Neural cell (in vitro differentiated cells): ENCODE results near the gene BMP7.

Experiments
- EP300 ChIP-seq: fragments of 450-650 bp; conservative IDR thresholded peaks from 2 replicates; pipeline ENCODE4 v1.6.1; 2014; ENCODE audit warnings: antibody characterized with exemption, mild to moderate bottlenecking, moderate library complexity; ENCODE audit not compliant: poor library complexity, severe bottlenecking
- RAD21 ChIP-seq: fragments of 450-650 bp; conservative IDR thresholded peaks from 2 replicates; pipeline ENCODE4 v1.6.1; 2014; ENCODE audit warnings: antibody characterized with exemption, mild to moderate bottlenecking, moderate library complexity

DNA sequence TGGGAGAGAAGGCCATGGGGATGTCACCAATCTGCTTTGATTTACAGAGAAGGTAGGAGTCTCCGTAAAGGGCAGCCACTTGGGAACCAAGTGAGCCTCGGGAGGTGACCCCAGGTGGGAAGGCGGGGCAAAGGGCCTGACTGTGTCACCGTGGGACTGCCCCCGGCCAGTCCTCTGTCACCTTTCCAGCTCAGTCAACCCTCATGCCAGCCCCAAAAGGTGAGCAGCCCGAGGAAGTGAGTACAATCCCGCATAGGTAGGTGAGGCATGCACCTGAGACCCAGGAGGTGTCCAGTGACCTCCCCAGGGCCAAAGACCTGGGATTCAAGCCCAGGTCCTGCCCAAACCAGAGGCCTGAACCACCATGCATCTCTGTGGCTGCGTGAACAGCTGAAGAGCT lies 36.2 kb downstream of the BMP7 start:
- no peak for TF ChIP-seq RAD21
- no peak for TF ChIP-seq EP300
